ENCODE data around the gene FRS2. TPM values are rescaled to one million over a fixed set of nuclear protein-coding genes. Genes with fewer than 3 reads are reported as not detected.

Gene FRS2
- total RNA-seq, 2 experiments from 2014 or later, result 7.9 TPM

DNA sequence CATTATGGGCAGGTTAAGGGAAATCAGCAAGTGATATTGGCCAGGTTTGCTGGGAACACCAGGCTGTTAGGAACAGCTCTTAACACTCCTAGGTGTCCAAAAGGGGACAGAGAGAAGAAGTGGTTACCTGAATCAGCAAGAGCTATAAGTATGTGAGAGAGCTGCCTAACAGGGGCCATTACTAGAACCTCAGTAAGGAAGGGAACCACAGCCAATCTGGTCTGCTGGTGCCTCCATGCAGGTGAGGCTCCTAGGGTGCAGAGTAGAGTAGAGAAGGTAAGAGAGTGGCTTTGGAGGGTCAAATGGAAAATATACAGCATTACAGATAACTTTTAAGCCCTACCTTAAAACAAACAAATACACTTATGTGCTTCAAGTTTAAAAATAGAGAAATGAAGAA lies 78.5 kb downstream of the FRS2 start:
- CTCF ChIA-PET, result no interaction called here
- peaks cover 8% of the 10 kb centered on the region for H3K36me3 Mint-ChIP-seq (ENCODE audit: low read depth)
- H3K4me3 Mint-ChIP-seq, result no peak overlapping the region
- no peak for DNase-seq
- no peaks in the 10 kb centered on the region for H3K27me3 Mint-ChIP-seq (ENCODE audit: low read depth)
- intact Hi-C loops (cut with micrococcal nuclease), result no loop called here
- peaks cover 9% of the 10 kb centered on the region for H3K4me1 Mint-ChIP-seq (ENCODE audit: low read depth)
- peaks cover under 1% of the 10 kb centered on the region for H3K9me3 Mint-ChIP-seq
- H3K27ac Mint-ChIP-seq, result no peak overlapping the region

DNA sequence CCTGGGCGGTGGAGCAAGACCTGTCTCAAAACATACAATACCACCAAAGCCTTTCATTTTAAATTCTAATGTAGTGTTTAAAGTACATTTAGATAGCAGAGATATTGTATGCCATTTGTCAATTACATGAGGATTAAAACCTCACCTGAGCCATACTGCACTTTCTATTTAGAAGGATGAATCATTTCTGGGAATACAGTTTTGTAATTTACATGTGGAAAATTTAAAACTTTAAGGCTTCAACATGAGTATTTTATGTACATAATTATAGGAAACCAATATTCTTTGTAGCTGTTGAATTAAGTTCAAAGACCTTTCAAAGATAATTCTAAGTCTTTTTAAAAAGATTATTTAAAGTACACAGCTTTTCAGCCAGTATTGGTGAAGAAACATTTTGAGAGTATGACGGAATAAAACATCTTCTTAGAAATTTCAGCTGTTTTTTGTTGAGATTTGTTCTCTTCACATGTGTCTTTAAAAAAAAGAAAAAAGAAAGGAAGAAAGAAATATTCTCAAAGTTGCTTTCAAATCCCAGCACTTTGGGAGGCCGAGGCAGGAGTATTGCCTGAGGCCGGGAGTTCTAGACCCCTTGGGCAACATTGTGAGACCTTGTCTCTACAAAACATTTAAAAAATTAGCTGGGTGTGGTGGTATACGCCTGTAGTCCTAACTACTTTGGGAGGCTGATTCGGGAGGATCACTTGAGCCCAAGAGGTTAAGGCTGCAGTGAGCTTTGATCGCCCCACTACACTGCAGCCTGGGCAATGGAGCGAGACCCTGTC lies 80.6 kb downstream of the FRS2 start:
- Mint-ChIP-seq H3K9me3 (no peaks in the 10 kb centered on the region), H3K4me3 (no peak overlapping the region), H3K4me1 (ENCODE audit: low read depth) (peaks cover 6% of the 10 kb centered on the region), H3K27me3 (ENCODE audit: low read depth) (no peaks in the 10 kb centered on the region), H3K27ac (no peak overlapping the region), H3K36me3 (ENCODE audit: low read depth) (peaks cover 3% of the 10 kb centered on the region)
- DNase-seq, result no peak
- intact Hi-C loops (cut with micrococcal nuclease), result no loop called here
- CTCF ChIA-PET, result interaction anchor here (0.5 kb wide), 1 partner anchor 26 kb away, joined by 5 read pairs; no protein-coding TSS in a partner anchor

DNA sequence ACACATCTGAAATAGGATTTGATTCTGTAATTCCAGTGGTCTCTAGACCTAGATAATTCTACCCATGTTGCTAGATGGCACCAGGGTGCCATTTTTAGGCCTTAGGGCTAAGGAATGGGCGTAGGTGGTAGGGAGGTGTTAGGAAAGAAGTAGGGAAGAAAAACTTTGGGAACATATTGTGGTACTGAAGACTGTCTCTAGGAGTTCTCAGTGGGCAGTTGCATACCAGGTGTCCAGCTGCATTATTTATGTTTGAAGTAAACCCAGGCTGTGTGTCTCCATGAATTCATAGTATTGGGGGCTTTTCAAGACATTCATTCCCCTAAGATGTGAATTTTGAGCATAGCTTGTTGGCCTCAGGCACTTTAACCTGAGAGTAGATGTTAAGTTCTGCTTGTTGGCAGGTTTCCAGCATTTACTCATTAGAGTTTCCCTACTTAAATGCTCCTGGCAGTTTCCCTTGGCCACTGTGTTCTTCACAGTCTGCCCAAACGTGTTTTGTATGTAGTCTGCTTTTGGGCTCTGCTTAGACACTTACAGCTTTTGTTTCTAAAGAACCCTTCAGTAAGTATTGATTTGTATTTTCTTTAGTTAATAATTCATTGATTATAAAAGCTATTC lies 83.5 kb downstream of the FRS2 start:
- CTCF ChIA-PET, result no interaction called here
- DNase-seq, result no peak
- H3K27ac Mint-ChIP-seq, result no peak overlapping the region
- no peaks in the 10 kb centered on the region for H3K36me3 Mint-ChIP-seq (ENCODE audit: low read depth)
- no peaks in the 10 kb centered on the region for H3K4me1 Mint-ChIP-seq (ENCODE audit: low read depth)
- H3K9me3 Mint-ChIP-seq, result no peaks in the 10 kb centered on the region
- H3K27me3 Mint-ChIP-seq (ENCODE audit: low read depth), result no peaks in the 10 kb centered on the region
- H3K4me3 Mint-ChIP-seq, result no peak overlapping the region
- intact Hi-C loops (cut with micrococcal nuclease), result no loop called here

DNA sequence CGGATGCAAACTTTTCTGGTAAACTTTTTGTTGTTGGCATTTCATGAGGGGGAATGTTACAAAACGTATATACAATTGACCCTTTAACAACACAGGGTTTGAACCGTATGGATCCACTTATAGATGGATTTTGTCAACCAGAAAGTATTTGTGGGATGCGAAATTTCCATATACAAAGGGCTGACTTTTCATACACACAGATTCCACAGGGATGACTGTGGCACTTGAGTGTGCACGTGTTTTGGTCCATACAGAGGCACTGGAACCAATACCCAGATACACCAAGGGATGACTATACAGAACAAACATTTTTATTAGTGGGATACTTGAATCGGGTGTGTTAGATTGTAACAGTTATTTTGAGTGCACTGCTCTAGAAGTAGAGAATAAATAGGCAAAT lies 85.3 kb downstream of the FRS2 start:
- Mint-ChIP-seq H3K4me1 (ENCODE audit: low read depth) (no peaks in the 10 kb centered on the region), H3K36me3 (ENCODE audit: low read depth) (no peaks in the 10 kb centered on the region), H3K9me3 (no peaks in the 10 kb centered on the region), H3K4me3 (no peak overlapping the region), H3K27ac (no peak overlapping the region), H3K27me3 (ENCODE audit: low read depth) (no peaks in the 10 kb centered on the region)
- intact Hi-C loops (cut with micrococcal nuclease), result no loop called here
- CTCF ChIA-PET, result interaction anchor here (0.6 to 1.3 kb wide), 5 partner anchors 11 to 692 kb away, joined by 3 to 4 read pairs (median 4); no protein-coding TSS in a partner anchor
- no peak for DNase-seq

DNA sequence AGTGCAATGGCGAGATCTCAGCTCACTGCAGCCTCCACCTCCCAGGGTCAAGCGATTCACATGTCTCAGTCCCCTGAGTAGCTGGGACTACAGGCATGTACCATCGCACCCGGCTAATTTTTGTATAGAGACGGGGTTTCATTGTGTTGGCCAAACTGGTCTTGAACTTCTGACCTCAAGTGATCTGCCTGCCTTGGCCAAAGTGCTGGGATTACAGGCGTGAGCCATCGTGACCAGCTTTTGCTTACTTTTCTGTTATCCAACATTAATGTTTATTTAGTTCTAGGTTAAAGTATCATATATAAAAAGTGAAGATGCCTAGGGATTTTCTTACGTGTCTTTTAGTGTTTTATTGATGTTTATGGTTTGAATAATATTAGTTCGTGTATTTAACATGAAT lies 86.2 kb downstream of the FRS2 start:
- H3K4me3 Mint-ChIP-seq, result no peak overlapping the region
- H3K27ac Mint-ChIP-seq, result no peak overlapping the region
- no peaks in the 10 kb centered on the region for H3K9me3 Mint-ChIP-seq
- intact Hi-C loops (cut with micrococcal nuclease), result no loop called here
- H3K4me1 Mint-ChIP-seq (ENCODE audit: low read depth), result no peaks in the 10 kb centered on the region
- CTCF ChIA-PET, result interaction anchor here (1.3 kb wide), 1 partner anchor 22 kb away, joined by 4 read pairs; no protein-coding TSS in a partner anchor
- no peaks in the 10 kb centered on the region for H3K36me3 Mint-ChIP-seq (ENCODE audit: low read depth)
- no peaks in the 10 kb centered on the region for H3K27me3 Mint-ChIP-seq (ENCODE audit: low read depth)
- no peak for DNase-seq

DNA sequence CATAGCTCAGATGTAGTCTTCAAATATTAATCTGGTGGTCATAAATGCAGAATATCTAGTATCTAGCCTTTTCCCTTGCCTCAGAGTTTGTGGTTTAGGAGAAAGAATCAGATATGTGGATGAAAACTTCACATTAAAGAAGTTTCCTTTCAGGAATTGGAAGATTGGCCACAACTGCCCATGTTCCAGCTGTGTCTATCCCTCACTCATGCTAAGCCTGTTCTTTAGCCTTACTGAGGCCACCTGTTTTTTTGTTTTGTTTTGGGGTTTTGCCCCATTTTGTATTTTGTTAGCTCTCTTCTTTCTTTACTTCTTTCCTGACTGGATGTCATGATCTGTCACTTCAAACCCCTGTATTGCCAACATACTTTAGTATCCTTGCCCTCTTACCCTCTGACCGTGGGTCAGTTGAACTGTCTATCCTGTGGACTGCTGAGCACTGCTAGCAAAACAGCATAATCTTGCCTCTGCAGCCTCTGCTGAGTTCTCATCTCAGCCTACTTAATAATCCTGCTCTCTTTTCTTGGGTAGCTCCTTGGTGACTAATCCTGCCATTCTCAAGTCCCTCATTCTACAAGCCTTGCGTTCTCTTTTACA lies 93.1 kb downstream of the FRS2 start:
- H3K27ac Mint-ChIP-seq, result no peak overlapping the region
- no peak for DNase-seq
- H3K4me3 Mint-ChIP-seq, result no peak overlapping the region
- CTCF ChIA-PET, result interaction anchor here (0.6 to 1.5 kb wide), 2 partner anchors 193 to 205 kb away, joined by 3 to 4 read pairs; no protein-coding TSS in a partner anchor
- no peaks in the 10 kb centered on the region for H3K27me3 Mint-ChIP-seq (ENCODE audit: low read depth)
- H3K9me3 Mint-ChIP-seq, result no peaks in the 10 kb centered on the region
- peaks cover 3% of the 10 kb centered on the region for H3K4me1 Mint-ChIP-seq (ENCODE audit: low read depth)
- intact Hi-C loops (cut with micrococcal nuclease), result no loop called here
- peaks cover 1% of the 10 kb centered on the region for H3K36me3 Mint-ChIP-seq (ENCODE audit: low read depth)

DNA sequence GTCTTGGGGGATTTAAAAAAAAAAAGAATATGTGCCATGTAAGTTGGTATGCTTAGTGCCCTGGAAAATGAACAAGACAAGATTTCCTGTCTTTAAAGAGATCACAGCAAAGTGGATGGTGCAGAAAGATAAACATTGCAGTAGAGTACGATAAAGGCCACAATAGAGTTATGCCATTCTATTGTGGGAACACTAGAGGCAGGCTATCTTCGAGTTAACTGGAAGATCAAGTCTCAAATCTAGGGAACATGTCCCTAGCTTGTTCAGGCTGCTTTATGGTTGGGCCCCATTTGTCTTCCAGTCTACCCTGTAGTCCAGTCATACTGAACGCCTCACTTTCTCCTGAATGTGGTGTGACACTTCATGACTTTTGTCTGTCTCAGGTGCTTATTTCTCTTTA lies 96.4 kb downstream of the FRS2 start:
- peaks cover 11% of the 10 kb centered on the region for H3K4me1 Mint-ChIP-seq (ENCODE audit: low read depth)
- DNase-seq, result no peak
- H3K9me3 Mint-ChIP-seq, result no peaks in the 10 kb centered on the region
- no peaks in the 10 kb centered on the region for H3K27me3 Mint-ChIP-seq (ENCODE audit: low read depth)
- H3K27ac Mint-ChIP-seq, result peak overlapping the region; percentile 60
- intact Hi-C loops (cut with micrococcal nuclease), result no loop called here
- CTCF ChIA-PET, result interaction anchor here (0.8 to 8.0 kb wide), 6 partner anchors 11 to 167 kb away, joined by 3 to 68 read pairs (median 4); partner anchors contain the start of gene CCT2
- H3K4me3 Mint-ChIP-seq, result no peak overlapping the region
- peaks cover 5% of the 10 kb centered on the region for H3K36me3 Mint-ChIP-seq (ENCODE audit: low read depth)

DNA sequence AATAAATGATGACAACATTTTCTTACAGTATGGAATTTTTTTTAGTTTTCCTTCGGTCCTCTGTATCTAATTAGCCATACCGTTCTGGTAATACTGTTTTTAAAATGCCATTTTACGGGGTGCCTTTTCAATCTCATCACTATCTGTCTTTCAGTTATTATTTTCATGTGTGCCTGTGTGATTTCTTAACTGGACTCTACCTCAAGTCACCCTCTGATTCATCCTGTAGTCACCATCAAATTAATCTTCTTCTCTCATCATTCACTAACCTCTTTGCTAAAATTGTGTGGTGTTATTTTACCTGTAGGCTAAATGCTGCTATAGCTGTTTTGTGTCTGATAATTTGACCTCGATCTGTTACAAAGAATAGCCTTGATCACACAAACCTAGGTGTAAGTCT lies 99.0 kb downstream of the FRS2 start:
- Mint-ChIP-seq H3K4me3 (no peak overlapping the region), H3K36me3 (ENCODE audit: low read depth) (peaks cover 15% of the 10 kb centered on the region), H3K4me1 (ENCODE audit: low read depth) (peaks cover 11% of the 10 kb centered on the region), H3K27ac (no peak overlapping the region), H3K27me3 (ENCODE audit: low read depth) (no peaks in the 10 kb centered on the region), H3K9me3 (no peaks in the 10 kb centered on the region)
- CTCF ChIA-PET, result interaction anchor here (0.5 to 8.0 kb wide), 10 partner anchors 11 to 278 kb away, joined by 3 to 68 read pairs (median 5); partner anchors contain the start of genes CCT2 and FRS2
- intact Hi-C loops (cut with micrococcal nuclease), result no loop called here
- DNase-seq, result no peak

DNA sequence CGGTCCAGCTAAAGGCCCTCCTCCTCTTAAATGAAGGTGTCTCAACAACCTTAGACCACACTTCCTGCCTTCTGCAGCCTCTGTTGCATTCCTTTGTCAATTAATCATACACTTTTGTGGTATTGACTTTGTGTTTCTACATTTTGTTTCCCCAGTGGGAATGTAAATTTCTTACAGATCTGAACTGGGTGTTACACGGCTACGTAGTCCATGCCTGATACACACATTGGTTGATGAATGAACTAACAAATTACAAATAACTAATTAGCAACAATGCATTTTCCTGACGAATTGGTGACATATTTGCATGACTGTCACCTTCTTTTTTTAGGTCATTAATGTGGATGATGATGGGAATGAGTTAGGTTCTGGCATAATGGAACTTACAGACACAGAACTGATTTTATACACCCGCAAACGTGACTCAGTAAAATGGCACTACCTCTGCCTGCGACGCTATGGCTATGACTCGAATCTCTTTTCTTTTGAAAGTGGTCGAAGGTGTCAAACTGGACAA lies 99.9 kb downstream of the FRS2 start:
- CTCF ChIA-PET, result interaction anchor here (0.6 to 8.0 kb wide), 23 partner anchors 9 to 412 kb away, joined by 3 to 68 read pairs (median 4); partner anchors contain the start of genes CCT2 and FRS2
- peak overlapping the region; percentile 57 for H3K27ac Mint-ChIP-seq
- peaks cover 18% of the 10 kb centered on the region for H3K36me3 Mint-ChIP-seq (ENCODE audit: low read depth)
- intact Hi-C loops (cut with micrococcal nuclease), result loop anchor here (1.0 kb wide), 5 partner anchors 100 to 416 kb away; partner anchors contain the start of gene FRS2
- no peaks in the 10 kb centered on the region for H3K27me3 Mint-ChIP-seq (ENCODE audit: low read depth)
- H3K4me3 Mint-ChIP-seq, result no peak overlapping the region
- DNase-seq, result no peak
- H3K4me1 Mint-ChIP-seq (ENCODE audit: low read depth), result peaks cover 11% of the 10 kb centered on the region
- no peaks in the 10 kb centered on the region for H3K9me3 Mint-ChIP-seq

DNA sequence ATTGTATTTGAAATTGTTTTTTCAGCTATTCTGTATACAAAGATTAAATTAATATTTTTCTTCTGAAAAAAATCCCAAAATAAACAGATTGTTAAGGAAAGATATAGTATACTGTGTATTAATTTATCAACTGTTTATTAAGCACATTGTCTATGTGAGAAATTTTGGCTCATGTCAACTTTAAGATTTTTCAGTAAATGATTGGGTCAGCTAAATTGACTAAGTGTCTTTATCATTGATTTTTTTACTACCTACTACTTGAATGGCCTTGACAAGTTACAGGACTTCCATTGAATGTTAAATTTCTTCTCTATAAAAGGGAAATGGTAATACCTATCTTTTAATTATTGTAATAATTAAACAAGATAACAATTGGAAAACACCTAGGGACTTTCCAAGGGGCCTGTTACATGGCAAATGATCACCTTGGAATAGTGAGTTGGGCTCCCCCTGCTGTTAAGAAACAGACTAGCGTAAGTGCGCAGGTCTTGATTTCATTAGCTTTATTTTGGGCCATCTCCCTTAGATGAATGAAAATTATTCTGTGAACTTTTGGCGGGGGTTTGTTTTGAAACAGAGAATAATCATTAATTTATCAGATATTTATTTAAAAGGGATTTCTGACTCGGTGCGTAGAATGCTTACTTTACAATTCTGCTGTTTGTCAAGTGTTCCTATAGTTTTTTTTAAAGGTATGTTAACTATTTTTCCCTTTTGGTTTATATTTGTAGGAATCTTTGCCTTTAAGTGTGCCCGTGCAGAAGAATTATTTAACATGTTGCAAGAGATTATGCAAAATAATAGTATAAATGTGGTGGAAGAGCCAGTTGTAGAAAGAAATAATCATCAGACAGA lies 100.6 kb downstream of the FRS2 start:
- Mint-ChIP-seq H3K36me3 (ENCODE audit: low read depth) (peaks cover 18% of the 10 kb centered on the region), H3K4me3 (no peak overlapping the region)

DNA sequence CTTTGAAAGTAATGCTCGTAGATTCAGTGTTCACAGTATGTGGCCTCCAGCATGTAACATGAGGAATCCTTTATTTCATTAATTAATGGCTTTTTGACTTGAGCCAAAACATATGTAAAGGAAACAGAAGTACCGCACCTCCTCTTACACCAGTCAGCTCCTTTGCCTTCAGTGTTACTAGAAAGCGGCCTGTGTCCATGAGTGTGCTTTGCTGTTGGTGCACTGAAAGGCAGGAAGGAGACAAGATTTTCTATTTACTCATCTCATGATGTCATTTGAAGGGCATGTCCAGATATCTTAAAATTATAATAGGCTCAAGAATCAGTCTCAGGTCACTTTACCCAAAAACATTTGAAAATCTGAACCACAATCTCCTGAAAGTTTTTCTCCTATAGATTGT lies 105.2 kb downstream of the FRS2 start:
- Mint-ChIP-seq H3K4me1 (ENCODE audit: low read depth) (peaks cover 5% of the 10 kb centered on the region), H3K4me3 (no peak overlapping the region), H3K9me3 (no peaks in the 10 kb centered on the region), H3K27me3 (ENCODE audit: low read depth) (no peaks in the 10 kb centered on the region), H3K36me3 (ENCODE audit: low read depth) (peaks cover 14% of the 10 kb centered on the region), H3K27ac (no peak overlapping the region)
- CTCF ChIA-PET, result interaction anchor here (0.7 kb wide), 2 partner anchors 8 to 88 kb away, joined by 3 read pairs; no protein-coding TSS in a partner anchor
- intact Hi-C loops (cut with micrococcal nuclease), result no loop called here
- no peak for DNase-seq

More for the DNA sequence above, 100.6 kb downstream of the FRS2 start:
- Mint-ChIP-seq H3K9me3 (no peaks in the 10 kb centered on the region), H3K27me3 (ENCODE audit: low read depth) (no peaks in the 10 kb centered on the region), H3K4me1 (ENCODE audit: low read depth) (peaks cover 11% of the 10 kb centered on the region), H3K27ac (no peak overlapping the region)
- CTCF ChIA-PET, result interaction anchor here (0.5 to 8.0 kb wide), 31 partner anchors 9 to 413 kb away, joined by 3 to 68 read pairs (median 3); partner anchors contain the start of genes CCT2 and FRS2
- intact Hi-C loops (cut with micrococcal nuclease), result loop anchor here (1.0 kb wide), 5 partner anchors 100 to 416 kb away; partner anchors contain the start of gene FRS2
- peak; percentile 75 for DNase-seq
